ENCODE measurements around the gene GPS2. TPM values are rescaled to one million over a fixed set of nuclear protein-coding genes. Genes with fewer than 3 reads are reported as not detected.

GPS2 gene
- total RNA-seq, 1 experiment from 2014 or later = 62.6 TPM

- H2BK5ac ChIP-seq (ENCODE audit: insufficient read length, low read length) = no peak overlapping the region
- H3K56ac ChIP-seq (ENCODE audit: insufficient read length, low read depth, low read length) = no peak overlapping the region
- H3K4me2 ChIP-seq (ENCODE audit: insufficient read depth, insufficient read length, low read length) = peak overlapping the region; percentile 54
- H3K9ac ChIP-seq (ENCODE audit: extremely low read depth, insufficient read length, low read length) = no peak overlapping the region
- no peak overlapping the region for H2BK20ac ChIP-seq (ENCODE audit: low read depth, low read length, poor library complexity, severe bottlenecking)
- peak overlapping the region; percentile 88 to 97 for H3K4me3 Mint-ChIP-seq
- H3K9me3 ChIP-seq (ENCODE audit: control insufficient read depth, low read depth, low read length) = no peaks in the 10 kb centered on the region
- WGBS (ENCODE audit: extremely low coverage, insufficient read length, low lambda C conversion rate) = no CpG with 5 or more reads among the region's 13 CpGs
- no peak overlapping the region for H3K4ac ChIP-seq (ENCODE audit: low read depth, low read length)
- H3K9me3 Mint-ChIP-seq = no peaks in the 10 kb centered on the region
- H3K4me1 Mint-ChIP-seq = peaks cover 22 to 28% of the 10 kb centered on the region in 2 experiments
- no peak overlapping the region for H4K91ac ChIP-seq (ENCODE audit: insufficient read length, low read depth, low read length)
- H4K8ac ChIP-seq (replicated peaks; ENCODE audit: insufficient read length, low read depth, low read length) = no peak overlapping the region
- no peak overlapping the region for H2AFZ ChIP-seq (ENCODE audit: low read length)
- H3K18ac ChIP-seq (ENCODE audit: insufficient read length, low read depth, low read length) = peak overlapping the region; percentile 86
- H3K4me1 ChIP-seq (ENCODE audit: insufficient read depth, low read length) = no peaks in the 10 kb centered on the region
- H3K14ac ChIP-seq (ENCODE audit: insufficient read depth, low read length) = peak overlapping the region; percentile 82
- H3K27ac ChIP-seq (ENCODE audit: insufficient read length, low read depth, low read length) = no peak overlapping the region
- no peak overlapping the region for H2BK12ac ChIP-seq (ENCODE audit: insufficient read length, low read depth, low read length)
- no peak overlapping the region for H3T11ph ChIP-seq (ENCODE audit: low read length)
- H3K36me3 Mint-ChIP-seq (ENCODE audit: insufficient read depth in 1 of 3, low read depth in 3 of 3) = peaks cover 1 to 13% (median 10%) of the 10 kb centered on the region in 3 experiments; a peak in 5 of 7 replicates
- H3K27ac Mint-ChIP-seq = peak overlapping the region in 2 of 3 experiments; percentile 40 to 81; a peak in 2 of 7 replicates
- peaks cover 2% of the 10 kb centered on the region; the same call in 1 of the 2 replicates for H3K79me2 ChIP-seq (ENCODE audit: insufficient read depth, low read length)
- H3K27me3 Mint-ChIP-seq (ENCODE audit: low read depth) = no peaks in the 10 kb centered on the region; the same call in 1 of the 2 replicates
- H2AK5ac ChIP-seq (ENCODE audit: insufficient read length, low read length) = no peak overlapping the region
- no peak for DNase-seq
- no peak for TF ChIP-seq CTCF (conservative IDR thresholded peaks at IDR 0.05)
- no peaks in the 10 kb centered on the region for H4K20me1 ChIP-seq (ENCODE audit: control insufficient read depth, insufficient read depth, insufficient read length)
- no peak overlapping the region for H3K23ac ChIP-seq (ENCODE audit: insufficient read length, low read depth, low read length)
- H2BK15ac ChIP-seq (ENCODE audit: low read depth, low read length) = no peak overlapping the region
- no peaks in the 10 kb centered on the region for H3K79me1 ChIP-seq (ENCODE audit: insufficient read depth, low read depth, low read length, poor library complexity, severe bottlenecking)
- no peak overlapping the region for H4K5ac ChIP-seq (ENCODE audit: insufficient read length, low read depth, low read length)
- no peak overlapping the region for H2BK120ac ChIP-seq (ENCODE audit: low read depth, low read length, poor library complexity, severe bottlenecking)
- H3K23me2 ChIP-seq (ENCODE audit: insufficient read length, low read depth, low read length, poor library complexity, severe bottlenecking) = peaks cover 14% of the 10 kb centered on the region
- H3K27me3 ChIP-seq (ENCODE audit: insufficient read depth, low read length) = no peaks in the 10 kb centered on the region
Measured at GRCh38 chr17:7330638-7331015, 15.5 kb upstream of the GPS2 start.

Measured in H9 (cell line).